Transverse colon (tissue), 4 donors: ENCODE results near the gene CMPK1. TPM values are rescaled to one million over a fixed set of nuclear protein-coding genes. Genes with fewer than 3 reads are reported as not detected.
"Not testable (repeated sequence)": the region's sequence is repeated elsewhere in the genome, so short reads cannot be mapped to it uniquely, and the experiment has no call there.

ENCODE experiments used
- DNase-seq: peaks from one replicate; pipeline ENCODE4 v3.0.0-alpha.2; 2019
- H3K27ac ChIP-seq, 4 donors: fragments of 200-600 bp; sonication (generic); 2 replicates each; pipeline ENCODE4 v1.5.1; 2016 to 2018; ENCODE audit warnings: inconsistent platforms in 4 of 4
- H3K27me3 ChIP-seq: fragments of 200-600 bp; sonication (generic); 2 replicates; pipeline ENCODE4 v1.5.1; 2017; ENCODE audit warnings: inconsistent platforms
- H3K36me3 ChIP-seq, 4 donors: fragments of 200-600 bp; sonication (generic); 2 replicates each; pipeline ENCODE4 v1.5.1; 2017 to 2019; ENCODE audit warnings: inconsistent platforms in 4 of 4
- H3K4me1 ChIP-seq, 4 donors: fragments of 200-600 bp; sonication (generic); 2 replicates each; pipeline ENCODE4 v1.5.1; 2017 to 2020; ENCODE audit warnings: inconsistent platforms in 4 of 4
- H3K4me3 ChIP-seq, 4 donors: fragments of 200-600 bp; sonication (generic); 1 replicate in 1 of 4; 2 replicates in 3 of 4; pipeline versions ENCODE4 v1.5.1 to v1.6.1; 2017 to 2019; ENCODE audit warnings: inconsistent platforms in 4 of 4
- H3K9me3 ChIP-seq, 2 donors: fragments of 200-600 bp; sonication (generic); 2 replicates each; pipeline ENCODE4 v1.5.1; 2017 to 2019; ENCODE audit warnings: inconsistent platforms in 2 of 2
- EP300 ChIP-seq: sonication (generic); formaldehyde crosslinking; IDR thresholded peaks from one replicate; pipeline ENCODE4 v1.6.1; 2017; ENCODE audit warnings: antibody characterized with exemption, low read depth
- POLR2A ChIP-seq: fragments of 450-650 bp; IDR thresholded peaks from one replicate; pipeline ENCODE4 v1.6.1; 2016; ENCODE audit warnings: antibody characterized with exemption, mild to moderate bottlenecking, moderate library complexity
- POLR2AphosphoS5 ChIP-seq, 3 donors: sonication (generic); formaldehyde crosslinking; IDR thresholded peaks; one replicate each; pipeline ENCODE4 v1.6.1; 2016; ENCODE audit warnings: antibody characterized with exemption in 3 of 3
- WGBS, 2 donors: methylation state at CpG; one replicate each; pipeline ENCODE4 v1.1.5; 2018; ENCODE audit warnings: low coverage in 1 of 2; 5-methylcytosine and 5-hydroxymethylcytosine counted together
- in situ Hi-C, 4 donors: fragments of 200-750 bp; cut with MboI; loops; one replicate each; pipeline versions ENCODE4 v1.15.0 to v1.15.1; 2017; ENCODE audit warnings: low sequenced_read_pairs in 3 of 4, low pct_ligation_motif_present in 1 of 4, low pct_unique_long_range_greater_than_20kb in 1 of 4
- intact Hi-C: fragments of 100-400 bp; cut with DNase I; formaldehyde crosslinking; loops from one replicate; pipeline ENCODE4 v1.15.1; 2023; ENCODE audit warnings: low total_unique reads
- total RNA-seq, 4 donors: library from RNA; depleted of rRNA; stranded (reverse); fragments of >200 nt; gene quantifications; one replicate each; pipeline ENCODE4 v1.1.0, GENCODE V29; 2016
- TF ChIP-seq, protein P1 (sequence below), 5 experiments: fragments of 200-600 bp in 3 of 5; fragments of 450-650 bp in 2 of 5; sonication (generic) in 3 of 5; IDR thresholded peaks; 1 replicate in 2 of 5; 2 replicates in 3 of 5; pipeline ENCODE4 v1.5.1; 2016 to 2017; ENCODE audit warnings: antibody characterized with exemption in 5 of 5, inconsistent platforms in 3 of 5, mild to moderate bottlenecking in 2 of 5, moderate library complexity in 1 of 5

The CMPK1 gene
- 100 to 1,000 TPM in 2 of 4 donors, 10 to 100 TPM in 2; 71.6 to 162 (median 109) TPM for total RNA-seq

- Histone ChIP-seq H3K36me3 (no peaks in the 10 kb centered on the region), H3K27ac (peak within 1 kb of the TSS; percentile 99 to 100 (median 99)), H3K4me1 (peaks cover 11 to 46% (median 35%) of the 10 kb centered on the region in 4 donors), H3K9me3 (no peaks in the 10 kb centered on the region), H3K4me3 (peak within 1 kb of the TSS; percentile 90 to 98 (median 95)), H3K27me3 (no peaks in the 10 kb centered on the region)
- intact Hi-C loops: no loop called here
- in situ Hi-C loops: no loop called here
- peak; percentile 13 to 58 (median 46) for TF ChIP-seq POLR2AphosphoS5 (IDR thresholded peaks at IDR 0.05)
- TF ChIP-seq EP300: no peak
- TF ChIP-seq, protein P1, sequence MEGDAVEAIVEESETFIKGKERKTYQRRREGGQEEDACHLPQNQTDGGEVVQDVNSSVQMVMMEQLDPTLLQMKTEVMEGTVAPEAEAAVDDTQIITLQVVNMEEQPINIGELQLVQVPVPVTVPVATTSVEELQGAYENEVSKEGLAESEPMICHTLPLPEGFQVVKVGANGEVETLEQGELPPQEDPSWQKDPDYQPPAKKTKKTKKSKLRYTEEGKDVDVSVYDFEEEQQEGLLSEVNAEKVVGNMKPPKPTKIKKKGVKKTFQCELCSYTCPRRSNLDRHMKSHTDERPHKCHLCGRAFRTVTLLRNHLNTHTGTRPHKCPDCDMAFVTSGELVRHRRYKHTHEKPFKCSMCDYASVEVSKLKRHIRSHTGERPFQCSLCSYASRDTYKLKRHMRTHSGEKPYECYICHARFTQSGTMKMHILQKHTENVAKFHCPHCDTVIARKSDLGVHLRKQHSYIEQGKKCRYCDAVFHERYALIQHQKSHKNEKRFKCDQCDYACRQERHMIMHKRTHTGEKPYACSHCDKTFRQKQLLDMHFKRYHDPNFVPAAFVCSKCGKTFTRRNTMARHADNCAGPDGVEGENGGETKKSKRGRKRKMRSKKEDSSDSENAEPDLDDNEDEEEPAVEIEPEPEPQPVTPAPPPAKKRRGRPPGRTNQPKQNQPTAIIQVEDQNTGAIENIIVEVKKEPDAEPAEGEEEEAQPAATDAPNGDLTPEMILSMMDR (IDR thresholded peaks at IDR 0.05): no peak
- peak; percentile 45 for TF ChIP-seq POLR2A
- 0% methylated on average over 26 of the region's 40 CpGs; no CpG with 5 or more reads in 1 of the 2 donors for WGBS, 2 donors
- peak; percentile 86 for DNase-seq
Measured at GRCh38 chr1:47333578-47333921, at the start of gene CMPK1. TSS of gene CMPK1 (plus strand) at chr1:47333790. CDS start at chr1:47333946, 156 bp downstream.

- in situ Hi-C loops, intact Hi-C loops, H3K27me3 ChIP-seq, DNase-seq, H3K36me3 ChIP-seq, H3K4me1 ChIP-seq, H3K9me3 ChIP-seq, H3K4me3 ChIP-seq, H3K27ac ChIP-seq: not testable (repeated sequence)
- WGBS, 2 donors: 83 to 86% methylated on average over 4 of the region's 4 CpGs
Measured at GRCh38 chr1:47288116-47288515, 45.5 kb upstream of the CMPK1 start.

- DNase-seq, H3K36me3 ChIP-seq, H3K9me3 ChIP-seq, H3K27me3 ChIP-seq, H3K27ac ChIP-seq, H3K4me1 ChIP-seq, in situ Hi-C loops, H3K4me3 ChIP-seq, intact Hi-C loops: not testable (repeated sequence)
- WGBS, 2 donors: 97% methylated on average over 6 of the region's 6 CpGs; no CpG with 5 or more reads in 1 of the 2 donors
Measured at GRCh38 chr1:47294863-47295262, 38.7 kb upstream of the CMPK1 start.

DNA sequence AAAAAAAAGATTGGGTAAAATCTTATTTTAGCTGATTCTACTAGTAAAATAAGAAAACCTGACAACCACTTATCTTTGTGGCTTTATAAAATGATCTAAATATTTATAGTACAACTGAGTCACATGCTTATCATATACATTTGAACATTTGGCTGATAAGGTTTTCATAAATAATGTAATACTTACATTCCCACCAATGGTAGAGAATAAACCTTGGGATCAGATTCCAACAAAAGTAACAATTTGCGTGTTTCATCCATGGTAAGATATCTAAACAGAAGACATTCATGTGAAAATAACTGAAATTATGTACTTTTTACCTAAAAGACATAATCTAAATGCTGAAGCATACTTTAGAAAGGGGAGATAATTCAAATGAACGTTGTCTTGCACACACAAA lies 38.0 kb upstream of the CMPK1 start:
- WGBS, 2 donors: 89 to 96% methylated on average over 2 of the region's 2 CpGs
- TF ChIP-seq POLR2A (no peak), POLR2AphosphoS5 (IDR thresholded peaks at IDR 0.05) (no peak), EP300 (no peak)
- TF ChIP-seq, protein P1 (IDR thresholded peaks at IDR 0.05): no peak

GRCh38 chr1:47298025-47298699 lies 35.4 kb upstream of the CMPK1 start:
- H3K4me1 ChIP-seq: peaks cover 0 to 5% (median 0%) of the 10 kb centered on the region in 4 donors
- no peaks in the 10 kb centered on the region for H3K36me3 ChIP-seq
- intact Hi-C loops (no loop called here), in situ Hi-C loops (no loop called here)
- H3K4me3 ChIP-seq: no peak overlapping the region
- no peak for TF ChIP-seq POLR2A
- TF ChIP-seq, protein P1 (IDR thresholded peaks at IDR 0.05): no peak
- peak overlapping the region in 1 of 4 donors; percentile 27 for H3K27ac ChIP-seq
- no peak for DNase-seq
- H3K9me3 ChIP-seq: no peaks in the 10 kb centered on the region
- H3K27me3 ChIP-seq: no peaks in the 10 kb centered on the region

More for the DNA sequence above, 38.0 kb upstream of the CMPK1 start:
- H3K27me3 ChIP-seq: no peaks in the 10 kb centered on the region
- H3K27ac ChIP-seq: no peak overlapping the region
- peaks cover 0 to 5% (median 0%) of the 10 kb centered on the region in 4 donors for H3K4me1 ChIP-seq
- no peak overlapping the region for H3K4me3 ChIP-seq
- in situ Hi-C loops (no loop called here), intact Hi-C loops (no loop called here)
- H3K9me3 ChIP-seq: no peaks in the 10 kb centered on the region
- no peak for DNase-seq
- no peaks in the 10 kb centered on the region for H3K36me3 ChIP-seq
